Measurements from ENCODE around the gene GRID1. TPM values are rescaled to one million over a fixed set of nuclear protein-coding genes. Genes with fewer than 3 reads are reported as not detected.

The GRID1 gene
- total RNA-seq, 3 donors from 2014 or later, result 0.61 to 1.9 (median 0.87) TPM

- intact Hi-C loops (cut with DNase I, micrococcal nuclease), result no loop called here
These were observed 55.4 kb downstream of the GRID1 start for GRCh38 chr10:86311190-86311589.

DNA sequence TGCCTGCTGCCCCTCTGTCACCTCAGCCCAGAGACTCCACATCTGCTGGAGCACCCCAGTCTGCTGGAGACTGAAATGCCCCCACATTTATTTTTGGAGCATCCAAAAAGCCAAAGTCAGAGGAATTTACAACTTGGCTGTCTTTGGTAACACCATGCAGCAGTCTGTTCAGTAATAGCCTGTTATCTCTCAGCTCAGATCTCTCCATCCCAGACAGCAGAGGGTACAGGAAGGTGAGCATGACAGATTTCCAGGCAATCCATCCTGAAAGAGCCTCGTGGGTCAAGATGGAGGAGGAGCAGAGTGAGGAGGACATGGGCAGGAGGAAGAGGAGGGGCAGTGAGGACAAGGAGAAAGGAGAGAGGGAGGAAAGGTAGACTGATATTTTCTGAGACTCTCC is 55.9 kb downstream of the GRID1 start:
- H3K4me3 ChIP-seq, result no peak overlapping the region
- intact Hi-C loops (cut with DNase I, micrococcal nuclease), result no loop called here
- ATAC-seq (no peak), DNase-seq (no peak)
- H3K4me1 ChIP-seq (ENCODE audit: low read depth), result no peaks in the 10 kb centered on the region
- H3K9me3 ChIP-seq, result no peaks in the 10 kb centered on the region
- H3K36me3 ChIP-seq (ENCODE audit: low read depth), result no peaks in the 10 kb centered on the region
- no peak for TF ChIP-seq CTCF (IDR thresholded peaks at IDR 0.05)

More at GRCh38 chr10:86311190-86311589, 55.4 kb downstream of the GRID1 start:
- Histone ChIP-seq H3K36me3 (ENCODE audit: low read depth) (no peaks in the 10 kb centered on the region), H3K9me3 (no peaks in the 10 kb centered on the region), H3K4me3 (no peak overlapping the region), H3K4me1 (ENCODE audit: low read depth) (no peaks in the 10 kb centered on the region)
- TF ChIP-seq CTCF (IDR thresholded peaks at IDR 0.05), result no peak
- DNase-seq (no peak), ATAC-seq (no peak)

DNA sequence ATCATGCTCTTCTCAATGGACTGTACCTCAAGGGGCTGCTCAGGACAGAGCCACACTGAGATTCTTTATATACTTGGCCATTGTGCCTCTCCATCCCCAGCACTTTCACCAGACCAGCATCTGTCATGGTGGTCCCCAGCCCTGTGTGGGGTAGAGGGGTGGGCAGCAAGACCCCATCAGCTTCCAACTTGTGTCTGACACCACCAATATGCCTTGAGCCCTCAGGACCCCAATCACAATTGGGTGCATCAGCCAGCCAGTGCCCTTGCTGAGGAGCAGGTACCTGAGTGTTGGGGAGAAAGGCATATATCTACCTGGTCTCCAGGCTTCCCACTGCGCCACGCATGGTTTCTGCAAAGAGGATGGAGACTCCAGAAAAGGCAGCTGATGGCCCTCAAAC is 56.3 kb downstream of the GRID1 start:
- ATAC-seq, result no peak
- H3K9me3 ChIP-seq, result no peaks in the 10 kb centered on the region
- H3K36me3 ChIP-seq (ENCODE audit: low read depth), result no peaks in the 10 kb centered on the region
- intact Hi-C loops (cut with DNase I, micrococcal nuclease), result no loop called here
- DNase-seq, result no peak
- H3K4me1 ChIP-seq (ENCODE audit: low read depth), result no peaks in the 10 kb centered on the region
- no peak overlapping the region for H3K4me3 ChIP-seq
- no peak for TF ChIP-seq CTCF (IDR thresholded peaks at IDR 0.05)

GRCh38 chr10:86308056-86308455 is 58.5 kb downstream of the GRID1 start:
- Histone ChIP-seq H3K4me1 (ENCODE audit: low read depth) (no peaks in the 10 kb centered on the region), H3K36me3 (ENCODE audit: low read depth) (no peaks in the 10 kb centered on the region), H3K4me3 (no peak overlapping the region), H3K9me3 (no peaks in the 10 kb centered on the region)
- intact Hi-C loops (cut with DNase I, micrococcal nuclease), result no loop called here
- DNase-seq (no peak), ATAC-seq (no peak)
- no peak for TF ChIP-seq CTCF (IDR thresholded peaks at IDR 0.05)

DNA sequence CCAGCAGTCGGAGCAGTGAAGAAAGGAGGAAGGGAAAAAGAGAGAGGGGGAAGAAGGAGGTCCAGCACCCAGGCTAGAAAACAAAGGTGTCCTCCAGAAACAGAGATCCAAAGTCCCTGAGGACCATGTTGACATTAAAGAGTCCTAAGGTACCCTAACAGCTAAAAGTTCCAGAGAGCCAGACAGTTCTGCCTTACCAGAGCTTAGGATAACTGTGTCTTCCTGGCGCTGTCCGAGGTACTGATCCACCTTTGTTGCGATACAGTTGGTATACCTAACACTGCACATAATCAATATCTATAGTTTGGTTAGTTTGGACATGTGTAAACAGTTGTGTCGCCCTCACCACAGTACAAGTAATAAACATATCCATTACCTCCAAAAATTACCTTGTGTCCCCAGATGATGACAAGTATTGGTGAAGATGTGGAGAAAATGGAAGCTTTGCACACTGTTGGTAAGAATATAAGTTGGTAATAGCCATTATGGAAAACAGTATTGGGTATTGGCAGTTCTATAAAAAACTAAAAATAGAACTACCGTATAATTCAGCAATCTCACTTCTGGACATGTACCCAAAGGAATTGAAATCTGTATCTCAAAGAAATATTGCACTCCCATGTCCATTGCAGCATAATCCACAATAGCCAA is 59.8 kb downstream of the GRID1 start:
- Histone ChIP-seq H3K4me3 (no peak overlapping the region), H3K4me1 (ENCODE audit: low read depth) (no peaks in the 10 kb centered on the region), H3K36me3 (ENCODE audit: low read depth) (no peaks in the 10 kb centered on the region), H3K9me3 (no peaks in the 10 kb centered on the region)
- ATAC-seq (no peak), DNase-seq (peak in 1 of 3 donors; percentile 33)
- intact Hi-C loops (cut with DNase I, micrococcal nuclease), result no loop called here
- TF ChIP-seq CTCF (IDR thresholded peaks at IDR 0.05), result no peak

GRCh38 chr10:86305521-86305920 is 61.1 kb downstream of the GRID1 start:
- H3K36me3 ChIP-seq (ENCODE audit: low read depth), result no peaks in the 10 kb centered on the region
- TF ChIP-seq CTCF (IDR thresholded peaks at IDR 0.05), result no peak
- DNase-seq, result no peak
- H3K4me1 ChIP-seq (ENCODE audit: low read depth), result no peaks in the 10 kb centered on the region
- intact Hi-C loops (cut with DNase I, micrococcal nuclease), result no loop called here
- no peak overlapping the region for H3K4me3 ChIP-seq
- H3K9me3 ChIP-seq, result no peaks in the 10 kb centered on the region
- no peak for ATAC-seq
